Pulmonary artery endothelial cell (primary cell): ENCODE measurements around the gene AGRN. TPM values are rescaled to one million over a fixed set of nuclear protein-coding genes. Genes with fewer than 3 reads are reported as not detected.
"Not testable (repeated sequence)": the region's sequence is repeated elsewhere in the genome, so short reads cannot be mapped to it uniquely, and the experiment has no call there.

Experiments
- DNase-seq: peaks from one replicate; pipeline ENCODE4 v3.0.0-alpha.2; 2011; ENCODE audit warnings: low read depth, low spot score
- total RNA-seq: library from RNA; depleted of rRNA; stranded (reverse); fragments of >200 nt; gene quantifications from 2 replicates; pipeline ENCODE4 v1.2.3, GENCODE V29; 2014

AGRN gene
- total RNA-seq, 1 donor from 2014 or later, result 88.2 TPM

DNA sequence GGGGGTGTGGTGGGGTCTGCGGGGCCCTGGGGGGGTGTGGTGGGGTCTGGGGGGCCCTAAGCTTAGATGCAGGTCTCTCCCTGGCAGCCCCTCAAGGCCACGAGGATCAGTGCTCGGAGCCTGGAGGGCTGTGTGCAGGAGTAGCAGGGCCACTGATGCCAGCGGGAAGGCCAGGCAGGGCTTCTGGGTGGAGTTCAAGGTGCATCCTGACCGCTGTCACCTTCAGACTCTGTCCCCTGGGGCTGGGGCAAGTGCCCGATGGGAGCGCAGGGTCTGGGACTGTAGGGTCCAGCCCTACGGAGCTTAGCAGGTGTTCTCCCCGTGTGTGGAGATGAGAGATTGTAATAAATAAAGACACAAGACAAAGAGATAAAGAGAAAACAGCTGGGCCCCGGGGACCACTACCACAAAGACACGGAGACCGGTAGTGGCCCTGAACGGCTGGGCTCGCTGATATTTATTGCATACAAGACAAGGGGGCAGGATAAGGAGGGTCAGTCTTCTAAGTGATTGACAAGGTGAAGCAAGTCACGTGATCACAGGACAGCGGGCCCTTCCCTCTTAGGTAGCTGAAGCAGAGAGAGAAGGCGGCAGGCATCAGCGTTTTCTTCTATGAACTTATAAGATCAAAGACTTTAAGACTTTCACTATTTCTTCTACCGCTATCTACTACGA, 45.5 kb downstream of the AGRN start:
- no peak for DNase-seq

DNA sequence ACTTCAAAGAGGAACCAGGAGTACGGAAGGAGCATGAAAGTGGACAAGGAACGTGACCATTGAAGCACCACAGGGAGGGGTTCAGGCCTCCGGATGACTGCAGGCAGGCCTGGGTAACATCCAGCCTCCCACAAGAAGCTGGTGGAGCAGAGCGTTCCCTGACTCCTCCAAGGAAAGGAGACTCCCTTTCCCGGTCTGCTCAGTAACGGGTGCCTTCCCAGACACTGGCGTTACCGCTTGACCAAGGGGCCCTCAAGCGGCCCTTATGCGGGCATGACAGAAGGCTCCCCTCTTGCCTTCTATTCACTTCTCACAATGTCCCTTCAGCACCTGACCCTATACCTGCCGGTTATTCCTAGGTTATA, 46.0 kb downstream of the AGRN start:
- DNase-seq, result not testable (repeated sequence)

DNA sequence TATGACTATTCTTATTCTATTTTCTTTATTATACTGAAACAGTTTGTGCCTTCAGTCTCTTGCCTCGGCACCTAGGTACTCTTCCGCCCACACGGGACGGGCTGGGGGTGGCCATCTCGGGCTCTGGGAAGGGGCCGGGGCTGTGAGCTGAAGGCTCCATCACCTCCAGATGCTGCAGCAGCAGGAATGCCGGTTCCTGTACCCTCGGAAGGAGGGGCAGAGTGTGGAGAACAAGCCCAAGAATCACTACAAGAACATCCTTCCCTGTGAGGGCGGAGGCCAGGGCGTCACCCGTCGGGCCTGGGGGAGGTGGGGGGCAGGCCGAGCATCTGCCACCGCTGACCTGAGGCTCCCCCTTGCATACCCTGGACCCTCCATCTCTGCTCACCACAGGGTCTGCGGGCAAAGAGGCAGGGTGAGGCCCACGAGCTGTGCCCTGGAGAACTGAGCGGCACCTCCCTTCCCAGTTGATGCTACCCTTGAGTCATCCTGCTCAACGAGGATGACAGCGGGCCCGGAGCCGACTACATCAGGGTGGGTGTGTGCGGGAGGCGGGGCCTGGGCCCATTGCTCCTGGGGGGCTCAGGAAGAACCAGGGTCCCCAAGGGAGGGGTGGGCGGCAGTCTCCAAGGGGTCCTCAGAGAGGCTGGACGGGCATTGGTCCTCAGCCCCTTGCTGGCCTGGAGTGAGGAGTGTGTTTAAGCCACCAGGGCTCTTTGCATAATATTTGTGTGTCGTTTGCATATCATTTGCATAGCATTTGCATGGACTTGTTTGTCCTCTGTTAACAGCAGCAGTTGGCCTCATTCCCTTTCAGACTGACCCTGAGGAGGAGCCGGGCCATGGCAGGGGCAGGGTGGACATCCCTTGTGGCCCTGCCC, 46.7 kb downstream of the AGRN start:
- no peak for DNase-seq

DNA sequence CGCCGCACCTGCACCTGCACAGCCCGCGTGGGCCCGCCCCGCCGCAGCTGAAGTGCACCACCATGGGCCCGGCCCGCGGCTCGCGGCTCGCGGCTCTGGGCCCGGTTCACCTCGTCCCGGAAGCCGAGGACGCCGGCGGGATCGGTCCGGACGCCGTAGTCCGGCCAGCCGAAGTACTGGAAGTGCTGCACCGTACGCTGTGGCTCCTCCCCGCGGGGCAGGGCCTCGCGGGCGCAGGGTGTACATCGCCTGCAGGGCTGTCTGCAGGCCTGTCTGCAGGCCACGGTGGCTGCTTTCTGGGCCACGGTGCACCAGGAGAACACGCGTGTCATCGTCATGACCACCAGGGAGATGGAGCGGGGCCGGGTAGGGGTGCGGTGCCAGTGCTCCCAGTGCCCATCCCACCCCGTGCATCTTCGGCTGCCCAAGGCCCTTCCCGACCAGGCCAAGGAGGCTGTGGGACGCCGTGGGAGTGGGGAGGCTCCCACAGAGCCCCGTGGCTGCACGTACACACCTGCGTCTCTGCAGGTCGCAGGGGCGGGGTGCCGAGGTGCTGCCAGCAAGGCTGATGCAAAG, 47.5 kb downstream of the AGRN start:
- no peak for DNase-seq

DNA sequence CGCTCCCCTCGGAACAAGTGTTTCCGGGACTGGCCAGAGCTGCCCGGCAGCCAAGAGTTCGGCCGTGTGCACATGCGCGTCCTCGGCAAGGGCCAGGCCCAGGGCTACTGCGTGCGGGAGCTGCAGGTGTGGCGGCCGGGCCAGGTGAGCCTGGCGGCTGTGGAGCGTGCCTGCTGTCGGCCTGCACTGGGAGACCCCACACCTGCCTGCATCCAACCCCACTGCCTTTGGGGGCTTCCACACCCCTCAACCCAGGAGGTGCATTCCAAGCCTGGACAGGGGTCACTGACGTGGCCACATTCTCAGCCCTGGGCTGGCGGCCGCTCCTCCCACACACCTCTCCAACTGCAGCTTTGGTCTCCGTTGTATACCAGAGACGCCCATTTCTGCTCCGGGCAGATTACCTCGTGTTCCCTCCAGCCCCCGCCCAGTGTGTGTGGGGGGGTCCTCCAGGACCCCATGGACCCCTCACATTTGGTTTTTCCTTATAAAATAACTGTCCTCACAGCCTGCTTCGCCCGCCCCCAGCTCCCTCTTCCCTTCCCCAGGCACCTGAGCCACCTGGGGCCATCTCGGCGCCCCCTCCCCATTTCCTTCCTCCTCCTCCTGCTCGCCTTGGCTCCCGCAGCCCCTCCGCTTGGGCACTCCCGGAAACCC, 48.1 kb downstream of the AGRN start:
- DNase-seq, result no peak

DNA sequence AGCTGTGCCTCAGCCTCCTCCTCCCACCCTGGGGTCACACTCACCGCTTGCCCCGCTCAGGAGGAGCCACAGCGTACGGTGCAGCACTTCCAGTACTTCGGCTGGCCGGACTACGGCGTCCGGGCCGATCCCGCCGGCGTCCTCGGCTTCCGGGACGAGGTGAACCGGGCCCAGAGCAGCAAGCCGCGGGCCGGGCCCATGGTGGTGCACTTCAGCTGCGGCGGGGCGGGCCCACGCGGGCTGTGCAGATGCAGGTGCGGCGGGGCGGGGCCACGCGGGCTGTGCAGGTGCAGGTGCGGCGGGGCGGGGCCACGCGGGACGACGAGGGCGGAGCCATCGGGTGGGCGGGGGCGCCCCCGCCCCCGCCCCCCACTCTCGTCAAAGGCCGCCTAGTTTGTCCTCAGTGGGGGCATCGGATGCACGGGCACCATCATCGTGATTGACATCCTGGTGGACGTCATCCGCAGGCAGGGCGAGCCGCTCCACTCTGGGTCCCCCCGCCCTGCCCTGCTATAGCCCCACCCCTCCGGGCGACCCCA, 48.7 kb downstream of the AGRN start:
- DNase-seq, result no peak

DNA sequence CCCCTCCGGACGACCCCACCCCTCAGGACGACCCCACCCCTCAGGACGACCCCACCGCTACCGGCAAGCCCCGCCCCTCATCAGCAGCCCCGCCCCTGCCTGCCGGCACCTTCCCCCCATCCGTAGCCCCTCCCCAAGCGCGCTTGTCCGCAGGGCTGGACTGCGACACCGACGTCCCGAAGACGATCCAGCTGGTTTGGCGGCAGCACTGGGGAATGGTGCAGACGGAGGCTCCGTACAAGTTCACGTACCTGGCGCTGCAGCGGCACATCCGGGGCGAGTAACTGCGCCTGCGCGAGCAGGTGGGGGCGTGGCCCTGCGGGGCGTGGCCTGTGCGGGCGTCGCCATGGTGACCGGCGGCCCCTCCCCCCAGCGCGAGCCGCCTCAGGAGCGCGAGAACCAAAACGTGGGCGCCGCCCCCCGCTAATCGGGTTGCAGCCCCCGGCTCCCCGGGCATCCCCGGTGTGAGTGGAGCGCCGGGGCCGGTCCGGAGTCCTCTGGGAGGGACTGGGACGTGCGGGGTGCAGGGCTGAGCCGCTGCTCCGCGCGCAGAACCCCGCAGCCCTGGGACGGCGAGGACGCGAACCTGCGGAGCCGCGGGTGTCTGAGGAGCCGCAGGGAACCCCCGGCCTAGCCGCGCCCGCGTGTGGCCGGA, 49.3 kb downstream of the AGRN start:
- no peak for DNase-seq

DNA sequence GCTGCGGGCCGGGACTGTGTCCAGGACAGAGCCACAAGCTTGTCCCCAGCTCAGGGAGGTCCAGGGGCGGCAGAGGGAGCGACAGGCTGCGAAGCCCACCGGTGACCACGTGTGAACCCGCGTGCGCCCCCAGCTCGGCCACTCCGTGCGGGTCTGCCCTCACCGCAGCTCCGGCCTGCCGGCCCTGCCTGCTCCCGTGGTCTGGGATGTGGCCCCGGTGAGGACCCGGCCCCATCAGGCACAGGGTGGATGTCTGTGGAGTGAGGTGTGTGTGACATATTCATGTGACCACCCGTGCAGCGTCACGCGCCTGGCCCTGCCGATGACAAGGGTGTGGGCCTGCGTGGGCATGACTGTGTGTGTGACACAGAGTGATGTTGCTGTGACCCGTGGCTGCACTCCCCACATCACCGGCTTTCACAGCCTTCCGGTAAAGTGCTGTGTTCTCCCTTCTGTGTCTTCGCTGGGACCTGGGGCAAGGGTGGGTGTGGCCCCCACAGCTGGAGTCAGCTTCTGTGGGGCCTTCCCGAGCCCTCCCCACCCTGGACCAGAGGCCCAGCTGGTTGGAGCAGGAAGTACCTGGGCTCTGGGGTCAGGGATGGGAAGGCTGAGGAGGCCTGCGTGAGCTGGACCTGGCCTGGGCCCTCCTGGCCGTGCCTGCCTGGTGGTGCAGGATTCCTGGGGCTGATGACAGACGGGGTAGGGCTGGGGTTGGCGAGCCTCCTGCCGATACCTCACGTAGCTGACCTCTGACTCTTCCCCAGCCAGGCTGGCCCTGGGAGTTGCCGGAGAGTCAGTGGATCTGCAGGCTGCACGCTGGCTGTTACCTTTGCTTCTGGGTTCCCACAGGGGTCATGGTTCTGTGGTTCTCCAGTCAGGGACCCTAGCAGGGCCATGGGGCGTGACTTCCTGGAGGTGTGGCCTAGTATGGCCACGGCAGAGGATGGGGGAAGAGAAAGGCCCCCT, 50.1 kb downstream of the AGRN start:
- no peak for DNase-seq

DNA sequence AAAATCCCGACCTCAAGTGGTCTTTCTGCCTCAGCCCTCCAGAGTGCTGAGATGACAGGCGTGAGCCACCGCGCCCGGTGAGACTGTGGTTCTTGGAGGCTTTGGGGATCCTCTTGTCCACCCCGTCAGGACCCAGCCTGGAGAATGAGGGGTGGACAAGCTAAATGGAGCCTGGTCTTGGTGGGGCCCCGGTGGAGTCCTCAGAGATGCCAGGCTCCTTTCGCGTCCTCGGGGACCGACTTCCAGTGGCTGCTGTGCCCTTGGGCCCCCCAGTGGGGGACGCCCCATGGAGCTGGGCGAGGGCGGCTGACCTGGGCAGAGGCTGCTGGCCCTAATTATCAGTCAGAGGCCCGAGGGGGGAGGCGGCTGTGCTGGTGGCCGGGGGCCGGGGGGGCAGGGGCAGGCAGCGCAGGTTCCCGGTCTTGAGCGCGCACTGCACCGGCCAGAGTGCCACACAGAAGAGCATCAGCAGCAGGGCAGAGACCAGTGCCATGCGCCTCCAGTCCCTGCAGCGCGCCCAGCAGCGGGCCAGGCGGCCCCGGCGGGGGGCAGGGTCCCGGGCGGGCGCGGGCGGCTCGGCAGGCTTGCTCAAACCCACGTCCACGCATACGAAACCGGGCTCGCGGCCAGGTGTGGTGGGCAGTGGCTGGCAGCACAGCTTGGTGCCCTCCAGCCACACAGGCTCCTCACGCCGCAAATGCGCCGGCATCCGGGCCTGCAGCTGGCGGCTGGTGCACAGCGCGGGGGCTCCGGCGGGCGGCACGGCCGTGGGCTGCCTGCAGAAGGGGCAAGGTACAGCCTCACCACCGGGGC, 51.8 kb downstream of the AGRN start:
- DNase-seq, result no peak

DNA sequence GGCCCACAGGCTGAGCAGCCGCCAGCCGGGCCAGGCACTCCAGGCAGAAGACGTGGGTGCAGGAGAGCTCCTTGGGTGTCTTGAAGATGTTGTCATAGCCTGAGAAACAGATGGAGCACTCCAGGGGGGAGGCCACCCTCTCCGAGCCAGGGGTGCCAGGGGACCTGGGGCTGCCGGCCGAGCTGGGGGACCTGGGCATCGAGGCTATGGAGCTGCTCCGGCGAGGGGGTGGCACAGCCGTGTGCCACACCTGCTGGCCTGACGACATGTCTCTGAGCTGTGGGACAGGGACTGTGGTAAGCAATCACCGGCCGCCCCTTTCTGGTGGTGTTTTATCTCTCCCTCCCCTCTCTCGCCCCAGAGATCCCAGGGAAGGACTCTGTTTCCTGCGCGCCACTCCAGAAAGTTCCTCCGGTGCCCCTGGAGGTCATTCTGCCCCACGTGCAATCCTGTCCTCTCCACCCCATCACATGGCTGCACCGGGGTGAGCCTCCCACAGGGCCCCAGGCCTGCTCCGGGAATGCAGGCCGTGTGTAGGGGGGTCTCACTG, 52.5 kb downstream of the AGRN start:
- DNase-seq, result no peak

DNA sequence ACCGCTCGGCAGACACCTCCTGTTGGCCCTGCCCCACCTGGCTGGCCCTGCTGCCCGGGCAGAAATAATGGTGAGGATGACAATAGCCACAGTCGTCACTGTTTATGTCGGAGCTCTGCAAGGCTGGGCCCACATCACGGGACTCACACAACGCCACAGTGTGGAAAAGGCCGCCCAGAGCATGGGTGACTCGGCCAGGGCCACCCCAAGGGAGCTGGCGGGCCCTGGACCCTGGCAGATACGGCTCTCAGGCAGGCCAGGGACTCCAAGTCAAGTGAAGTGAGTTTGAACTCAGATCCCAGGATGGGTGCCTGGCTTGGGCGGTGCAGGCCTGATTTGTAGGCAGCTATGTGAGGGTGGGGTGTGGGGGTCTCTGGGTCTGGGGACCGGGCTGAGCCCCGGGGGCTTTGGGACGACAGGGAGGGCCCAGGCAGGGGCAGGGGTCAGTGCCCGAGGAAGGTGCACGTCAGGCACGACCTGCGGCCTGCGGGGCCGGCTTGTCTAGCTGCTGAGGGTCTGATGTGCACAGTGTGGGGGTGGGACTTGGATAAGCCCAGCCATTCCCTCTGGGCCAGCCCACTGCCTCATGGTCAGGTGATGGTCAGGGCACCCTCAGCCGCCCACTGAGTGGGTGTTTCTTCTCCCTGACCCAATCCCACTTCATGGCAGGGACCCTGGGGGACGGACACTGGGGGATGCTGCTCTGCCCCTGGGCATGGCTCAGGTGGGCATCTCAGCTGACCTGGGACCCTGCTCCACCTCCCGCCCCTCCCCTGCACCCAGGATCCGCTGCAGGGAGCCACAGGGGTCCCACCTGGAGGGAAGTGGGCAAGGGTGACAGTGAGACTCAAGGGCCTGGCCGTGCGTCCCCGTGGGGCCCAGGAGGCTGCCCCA, 53.2 kb downstream of the AGRN start:
- no peak for DNase-seq

DNA sequence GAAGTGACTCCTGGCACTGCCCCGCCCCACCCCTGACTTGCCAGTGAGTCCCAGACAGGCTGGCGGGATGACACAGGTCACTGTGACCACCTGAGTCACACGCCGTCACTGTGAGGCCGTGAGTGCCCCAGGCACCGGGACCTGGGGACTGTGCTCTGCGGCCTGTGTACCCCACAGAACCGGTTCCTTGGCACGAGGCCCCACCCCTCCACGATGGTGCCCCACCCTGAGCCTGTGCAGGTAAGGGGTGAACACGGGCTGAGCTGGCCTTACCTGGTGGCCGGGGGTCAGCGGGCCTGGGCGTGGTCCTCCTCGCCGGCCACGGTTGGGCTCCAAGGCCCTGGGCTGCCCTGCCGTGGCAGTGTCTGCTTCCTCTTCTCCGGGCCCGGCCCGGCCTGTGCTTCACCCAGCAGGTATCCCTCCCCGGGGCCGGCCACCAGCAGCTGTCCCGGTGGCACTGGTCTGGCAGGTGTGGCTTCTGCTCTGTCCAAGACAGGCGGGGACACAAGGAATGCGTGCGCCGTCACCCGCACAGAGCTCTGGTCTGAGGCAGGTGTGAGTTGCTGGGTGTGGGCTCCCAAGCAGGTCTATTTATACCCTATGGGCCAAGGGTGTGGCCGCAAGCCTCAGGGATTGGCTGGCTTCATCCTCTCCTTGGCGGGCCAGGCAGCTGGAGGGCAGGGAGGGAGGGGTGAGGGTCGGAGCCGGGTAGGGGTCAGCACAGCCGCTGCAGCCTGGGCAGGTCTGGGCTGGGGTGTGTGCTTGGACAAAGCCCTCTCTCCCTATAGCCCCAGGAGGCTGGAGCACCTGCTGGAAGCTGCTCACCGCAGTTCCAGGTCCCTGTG, 54.0 kb downstream of the AGRN start, which contains the start of gene RNF223:
TSS of gene RNF223 (minus strand) at position 564 of the 845 bp plus-strand sequence. CDS start 1,740 bp downstream, outside the sequence.
- DNase-seq, result no peak

DNA sequence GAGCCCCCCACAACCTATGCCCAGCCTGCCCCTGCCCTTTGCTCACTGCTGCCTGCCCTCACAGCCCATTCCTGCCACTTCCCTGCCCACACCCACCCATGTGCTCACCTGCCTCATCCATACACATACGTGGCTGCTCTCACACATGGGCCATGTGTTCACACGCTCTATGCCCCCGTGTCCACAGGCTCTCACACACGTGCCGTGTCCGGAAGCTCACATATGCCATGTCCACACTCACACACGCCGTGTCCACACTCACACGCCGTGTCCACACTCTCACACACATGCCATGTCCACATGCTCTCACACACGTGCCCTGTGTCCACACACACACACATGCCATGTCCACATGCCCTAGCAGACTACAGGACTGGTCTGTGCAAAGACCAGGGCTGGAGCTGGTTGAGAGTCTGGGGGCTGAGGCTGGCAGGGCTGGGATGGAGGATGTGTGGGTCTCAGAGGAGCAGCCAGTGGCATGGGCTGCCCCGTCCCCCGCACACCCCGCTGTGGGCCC, 54.8 kb downstream of the AGRN start:
- DNase-seq, result no peak

DNA sequence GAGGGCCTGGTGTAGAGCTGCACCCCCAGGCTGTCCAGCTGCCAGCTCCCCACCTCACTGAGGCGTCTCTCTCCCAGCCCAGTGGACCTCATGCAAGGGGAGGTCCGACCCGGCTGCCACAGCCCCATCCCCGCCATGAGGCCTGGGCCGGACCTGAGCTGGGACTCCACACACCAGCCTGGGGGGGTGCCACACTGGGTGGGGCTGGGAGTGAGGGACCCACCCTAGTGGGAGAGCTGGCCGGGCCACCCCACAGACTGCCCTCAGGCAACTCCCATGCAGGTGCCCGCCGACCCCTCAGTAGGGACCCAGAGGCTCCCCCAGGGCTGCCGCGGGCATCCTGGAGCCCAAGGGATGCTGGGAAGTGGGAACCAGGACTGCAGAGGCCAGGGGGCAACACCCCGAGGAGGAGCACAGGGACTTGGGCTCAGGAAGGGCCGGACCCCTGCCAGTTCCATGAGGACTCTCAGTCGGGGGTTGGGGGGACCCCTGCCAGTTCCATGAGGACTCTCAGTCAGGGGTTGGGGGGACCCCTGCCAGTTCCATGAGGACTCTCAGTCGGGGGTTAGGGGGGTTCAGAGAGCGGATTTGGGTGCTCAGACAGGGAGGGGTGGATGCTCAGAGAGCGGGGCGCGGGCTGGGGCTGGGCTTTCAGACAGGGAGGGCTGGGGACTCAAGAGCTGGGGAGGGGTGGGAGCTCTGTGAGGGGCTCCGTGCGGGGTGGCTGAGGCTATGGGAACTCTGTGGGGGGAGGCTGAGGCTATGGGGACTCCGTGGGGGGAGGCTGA, 55.4 kb downstream of the AGRN start:
- no peak for DNase-seq

DNA sequence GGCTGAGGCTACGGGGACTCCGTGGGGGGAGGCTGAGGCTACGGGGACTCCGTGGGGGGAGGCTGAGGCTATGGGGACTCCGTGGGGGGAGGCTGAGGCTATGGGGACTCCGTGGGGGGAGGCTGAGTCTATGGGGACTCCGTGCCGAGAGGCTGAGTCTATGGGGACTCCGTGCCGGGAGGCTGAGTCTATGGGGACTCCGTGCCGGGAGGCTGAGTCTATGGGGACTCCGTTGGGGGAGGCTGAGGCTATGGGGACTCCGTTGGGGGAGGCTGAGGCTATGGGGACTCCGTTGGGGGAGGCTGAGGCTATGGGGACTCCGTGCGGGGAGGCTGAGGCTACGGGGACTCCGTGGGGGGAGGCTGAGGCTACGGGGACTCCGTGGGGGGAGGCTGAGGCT, 57.5 kb downstream of the AGRN start:
- DNase-seq, result not testable (repeated sequence)
